ENCODE results near the gene CAPN9. TPM values are rescaled to one million over a fixed set of nuclear protein-coding genes. Genes with fewer than 3 reads are reported as not detected.

The CAPN9 gene
- total RNA-seq, 2 donors from 2014 or later = 0.26 TPM; not detected in 1

- ATAC-seq (no peak), DNase-seq (no peak)
- no peaks in the 10 kb centered on the region for H3K27me3 ChIP-seq
- WGBS, 2 donors = 86 to 91% methylated on average over 8 to 9 of the region's 9 CpGs
- TF ChIP-seq POLR2A (IDR thresholded peaks at IDR 0.05) = no peak
- no peak for TF ChIP-seq CTCF (IDR thresholded peaks at IDR 0.05)
- intact Hi-C loops (cut with DNase I) = no loop called here
- no peaks in the 10 kb centered on the region for H3K9me3 ChIP-seq
- H3K27ac ChIP-seq = no peak overlapping the region
- no peaks in the 10 kb centered on the region for H3K36me3 ChIP-seq (replicated peaks in 1 of 2; ENCODE audit: insufficient read depth in 1 of 2, low read depth in 2 of 2)
- no peak overlapping the region for H3K4me3 ChIP-seq
- H3K4me1 ChIP-seq = no peaks in the 10 kb centered on the region
Measured at GRCh38 chr1:230793463-230793745, 46.2 kb downstream of the CAPN9 start.

- no peaks in the 10 kb centered on the region for H3K36me3 ChIP-seq (replicated peaks in 1 of 2; ENCODE audit: insufficient read depth in 1 of 2, low read depth in 2 of 2)
- no peak overlapping the region for H3K27ac ChIP-seq
- 36 to 48% methylated on average over 5 of the region's 5 CpGs for WGBS, 2 donors
- H3K4me3 ChIP-seq = no peak overlapping the region
- ATAC-seq = no peak
- no peaks in the 10 kb centered on the region for H3K4me1 ChIP-seq
- H3K27me3 ChIP-seq = no peaks in the 10 kb centered on the region
- intact Hi-C loops (cut with DNase I) = no loop called here
- no peaks in the 10 kb centered on the region for H3K9me3 ChIP-seq
- peak in 1 of 4 donors; percentile 42 for DNase-seq
- no peak for TF ChIP-seq CTCF (IDR thresholded peaks at IDR 0.05)
- TF ChIP-seq POLR2A (IDR thresholded peaks at IDR 0.05) = no peak
Measured at GRCh38 chr1:230794431-230794830, 47.2 kb downstream of the CAPN9 start.

- H3K36me3 ChIP-seq (replicated peaks in 1 of 2; ENCODE audit: insufficient read depth in 1 of 2, low read depth in 2 of 2) = no peaks in the 10 kb centered on the region
- WGBS, 2 donors = 88 to 90% methylated on average over 18 to 19 of the region's 19 CpGs
- H3K27ac ChIP-seq = no peak overlapping the region
- no peak for ATAC-seq
- H3K27me3 ChIP-seq = no peaks in the 10 kb centered on the region
- intact Hi-C loops (cut with DNase I) = loop anchor here (5.0 kb wide), 2 partner anchors 127 to 417 kb away; no protein-coding TSS in a partner anchor
- no peak for DNase-seq
- no peaks in the 10 kb centered on the region for H3K4me1 ChIP-seq
- TF ChIP-seq POLR2A (IDR thresholded peaks at IDR 0.05) (no peak), CTCF (IDR thresholded peaks at IDR 0.05) (no peak)
- H3K9me3 ChIP-seq = no peaks in the 10 kb centered on the region
- no peak overlapping the region for H3K4me3 ChIP-seq
Measured at GRCh38 chr1:230794871-230795605, 47.9 kb downstream of the CAPN9 start.

GRCh38 chr1:230796626-230797025, 49.4 kb downstream of the CAPN9 start:
- Histone ChIP-seq H3K4me3 (no peak overlapping the region), H3K9me3 (no peaks in the 10 kb centered on the region), H3K27ac (no peak overlapping the region), H3K36me3 (replicated peaks in 1 of 2; ENCODE audit: insufficient read depth in 1 of 2, low read depth in 2 of 2) (no peaks in the 10 kb centered on the region), H3K27me3 (no peaks in the 10 kb centered on the region), H3K4me1 (no peaks in the 10 kb centered on the region)
- no peak for ATAC-seq
- intact Hi-C loops (cut with DNase I) = loop anchor here (5.0 kb wide), 2 partner anchors 126 to 416 kb away; no protein-coding TSS in a partner anchor
- DNase-seq = no peak
- TF ChIP-seq CTCF (IDR thresholded peaks at IDR 0.05) (no peak), POLR2A (IDR thresholded peaks at IDR 0.05) (no peak)
- WGBS, 2 donors = 47 to 68% methylated on average over 2 of the region's 2 CpGs

GRCh38 chr1:230797376-230797920, 50.3 kb downstream of the CAPN9 start:
- no peak for TF ChIP-seq POLR2A (IDR thresholded peaks at IDR 0.05)
- no peak for TF ChIP-seq CTCF (IDR thresholded peaks at IDR 0.05)
- Histone ChIP-seq H3K4me1 (no peaks in the 10 kb centered on the region), H3K36me3 (replicated peaks in 1 of 2; ENCODE audit: insufficient read depth in 1 of 2, low read depth in 2 of 2) (no peaks in the 10 kb centered on the region), H3K27me3 (no peaks in the 10 kb centered on the region), H3K27ac (no peak overlapping the region), H3K4me3 (no peak overlapping the region), H3K9me3 (no peaks in the 10 kb centered on the region)
- no peak for ATAC-seq
- intact Hi-C loops (cut with DNase I) = loop anchor here (5.0 kb wide), 2 partner anchors 125 to 415 kb away; no protein-coding TSS in a partner anchor
- 63 to 66% methylated on average over 8 to 13 of the region's 13 CpGs for WGBS, 2 donors
- DNase-seq = no peak
